ENCODE results near the gene PSME3. TPM values are rescaled to one million over a fixed set of nuclear protein-coding genes. Genes with fewer than 3 reads are reported as not detected.
"Not testable (repeated sequence)": the region's sequence is repeated elsewhere in the genome, so short reads cannot be mapped to it uniquely, and the experiment has no call there.

PSME3 gene
- polyA plus RNA-seq, 1 donor from 2014 or later: 116 TPM

- Mint-ChIP-seq H3K4me1 (no peaks in the 10 kb centered on the region), H3K4me3 (no peak overlapping the region), H3K36me3 (no peaks in the 10 kb centered on the region), H3K27ac (peak overlapping the region in 1 of 3 donors; percentile 91), H3K9me3 (no peaks in the 10 kb centered on the region), H3K27me3 (peaks cover 2% of the 10 kb centered on the region)
These were observed 19.8 kb downstream of the PSME3 start for GRCh38 chr17:42853004-42853403.

GRCh38 chr17:42853597-42853967 lies 20.4 kb downstream of the PSME3 start:
- Mint-ChIP-seq H3K27ac (peak overlapping the region in 2 of 3 donors; percentile 20 to 91), H3K9me3 (no peaks in the 10 kb centered on the region), H3K27me3 (peaks cover 2% of the 10 kb centered on the region), H3K4me1 (no peaks in the 10 kb centered on the region), H3K36me3 (no peaks in the 10 kb centered on the region), H3K4me3 (no peak overlapping the region)

GRCh38 chr17:42853968-42854790 lies 21.0 kb downstream of the PSME3 start:
- Mint-ChIP-seq H3K27me3 (peaks cover 2% of the 10 kb centered on the region), H3K36me3 (no peaks in the 10 kb centered on the region), H3K9me3 (no peaks in the 10 kb centered on the region), H3K4me1 (no peaks in the 10 kb centered on the region), H3K27ac (peak overlapping the region in 1 of 3 donors; percentile 20), H3K4me3 (no peak overlapping the region)

GRCh38 chr17:42855048-42855596 lies 21.9 kb downstream of the PSME3 start:
- no peaks in the 10 kb centered on the region for H3K36me3 Mint-ChIP-seq
- no peak overlapping the region for H3K4me3 Mint-ChIP-seq
- H3K27me3 Mint-ChIP-seq: peaks cover 2% of the 10 kb centered on the region
- no peaks in the 10 kb centered on the region for H3K9me3 Mint-ChIP-seq
- no peaks in the 10 kb centered on the region for H3K4me1 Mint-ChIP-seq
- no peak overlapping the region for H3K27ac Mint-ChIP-seq

- H3K9me3 Mint-ChIP-seq, H3K27me3 Mint-ChIP-seq, H3K4me1 Mint-ChIP-seq, H3K36me3 Mint-ChIP-seq, H3K27ac Mint-ChIP-seq, H3K4me3 Mint-ChIP-seq: not testable (repeated sequence)
These were observed 22.9 kb downstream of the PSME3 start for GRCh38 chr17:42856093-42856492.

GRCh38 chr17:42856516-42856915 lies 23.3 kb downstream of the PSME3 start:
- H3K36me3 Mint-ChIP-seq, H3K9me3 Mint-ChIP-seq, H3K27me3 Mint-ChIP-seq, H3K4me3 Mint-ChIP-seq, H3K4me1 Mint-ChIP-seq, H3K27ac Mint-ChIP-seq: not testable (repeated sequence)

- no peaks in the 10 kb centered on the region for H3K36me3 Mint-ChIP-seq
These were observed 24.2 kb downstream of the PSME3 start for GRCh38 chr17:42857389-42857788.

GRCh38 chr17:42865638-42866094 lies 32.5 kb downstream of the PSME3 start:
- no peaks in the 10 kb centered on the region for H3K4me1 Mint-ChIP-seq
- peak overlapping the region in 1 of 3 donors; percentile 22 for H3K27ac Mint-ChIP-seq
- peaks cover 18% of the 10 kb centered on the region for H3K27me3 Mint-ChIP-seq
- peaks cover 0 to 3% (median 3%) of the 10 kb centered on the region in 3 donors for H3K9me3 Mint-ChIP-seq
- H3K4me3 Mint-ChIP-seq: no peak overlapping the region
- H3K36me3 Mint-ChIP-seq: no peaks in the 10 kb centered on the region

More at GRCh38 chr17:42857389-42857788, 24.2 kb downstream of the PSME3 start:
- Mint-ChIP-seq H3K4me1 (no peaks in the 10 kb centered on the region), H3K27me3 (peaks cover 2% of the 10 kb centered on the region), H3K4me3 (peak overlapping the region in 1 of 4 donors; percentile 10), H3K27ac (no peak overlapping the region), H3K9me3 (no peaks in the 10 kb centered on the region)

- H3K9me3 Mint-ChIP-seq: peaks cover 0 to 3% (median 3%) of the 10 kb centered on the region in 3 donors
- H3K36me3 Mint-ChIP-seq: no peaks in the 10 kb centered on the region
- no peak overlapping the region for H3K27ac Mint-ChIP-seq
These were observed 33.0 kb downstream of the PSME3 start for GRCh38 chr17:42866216-42866615.

GRCh38 chr17:42866631-42867575 lies 33.7 kb downstream of the PSME3 start:
- H3K4me1 Mint-ChIP-seq: no peaks in the 10 kb centered on the region
- peaks cover 0 to 3% (median 3%) of the 10 kb centered on the region in 3 donors for H3K9me3 Mint-ChIP-seq
- no peaks in the 10 kb centered on the region for H3K36me3 Mint-ChIP-seq
- H3K27me3 Mint-ChIP-seq: peaks cover 18% of the 10 kb centered on the region
- peak overlapping the region in 1 of 3 donors; percentile 59 for H3K27ac Mint-ChIP-seq
- H3K4me3 Mint-ChIP-seq: no peak overlapping the region

More at GRCh38 chr17:42866216-42866615, 33.0 kb downstream of the PSME3 start:
- H3K27me3 Mint-ChIP-seq: peaks cover 18% of the 10 kb centered on the region
- H3K4me3 Mint-ChIP-seq: no peak overlapping the region
- no peaks in the 10 kb centered on the region for H3K4me1 Mint-ChIP-seq

- peaks cover 18% of the 10 kb centered on the region for H3K27me3 Mint-ChIP-seq
- H3K27ac Mint-ChIP-seq, H3K4me1 Mint-ChIP-seq, H3K9me3 Mint-ChIP-seq, H3K36me3 Mint-ChIP-seq, H3K4me3 Mint-ChIP-seq: not testable (repeated sequence)
These were observed 34.6 kb downstream of the PSME3 start for GRCh38 chr17:42867694-42868261.

- no peak overlapping the region for H3K27ac Mint-ChIP-seq
- H3K4me1 Mint-ChIP-seq: no peaks in the 10 kb centered on the region
- H3K4me3 Mint-ChIP-seq: no peak overlapping the region
- peaks cover 18% of the 10 kb centered on the region for H3K27me3 Mint-ChIP-seq
- H3K36me3 Mint-ChIP-seq: no peaks in the 10 kb centered on the region
- peaks cover 0 to 3% (median 3%) of the 10 kb centered on the region in 3 donors for H3K9me3 Mint-ChIP-seq
These were observed 35.1 kb downstream of the PSME3 start for GRCh38 chr17:42868338-42868737.

- Mint-ChIP-seq H3K27me3 (peaks cover 14% of the 10 kb centered on the region), H3K36me3 (no peaks in the 10 kb centered on the region), H3K4me3 (no peak overlapping the region), H3K9me3 (peaks cover 0 to 3% (median 3%) of the 10 kb centered on the region in 3 donors), H3K4me1 (no peaks in the 10 kb centered on the region), H3K27ac (no peak overlapping the region)
These were observed 38.5 kb downstream of the PSME3 start for GRCh38 chr17:42871647-42872046.

GRCh38 chr17:42872251-42872965 lies 39.2 kb downstream of the PSME3 start:
- no peak overlapping the region for H3K27ac Mint-ChIP-seq
- H3K27me3 Mint-ChIP-seq: peaks cover 12% of the 10 kb centered on the region
- H3K9me3 Mint-ChIP-seq: peaks cover 0 to 3% (median 3%) of the 10 kb centered on the region in 3 donors
- no peaks in the 10 kb centered on the region for H3K36me3 Mint-ChIP-seq
- H3K4me3 Mint-ChIP-seq: no peak overlapping the region
- no peaks in the 10 kb centered on the region for H3K4me1 Mint-ChIP-seq

Data from IgD-negative memory B cell (primary cell).